Endothelial cell of umbilical vein (primary cell): ENCODE data around the gene TLDC2.

Source experiments
- CTCF ChIP-seq, 2 donors: IDR thresholded peaks; 1 replicate in 1 of 2; 2 replicates in 1 of 2; pipeline ENCODE4 v1.5.1; 2011; ENCODE audit warnings: low read length in 2 of 2, mild to moderate bottlenecking in 2 of 2, moderate library complexity in 2 of 2, control low read depth in 1 of 2, inconsistent platforms in 1 of 2, low read depth in 1 of 2; ENCODE audit not compliant: insufficient read depth in 1 of 2; ENCODE audit errors: extremely low read depth in 1 of 2
- EZH2 ChIP-seq: IDR thresholded peaks from 2 replicates; pipeline ENCODE4 v1.6.1; 2012; ENCODE audit warnings: borderline replicate concordance, low read depth, mild to moderate bottlenecking, moderate library complexity, low read length, inconsistent platforms; ENCODE audit not compliant: severe bottlenecking
- FOS ChIP-seq: IDR thresholded peaks from 2 replicates; pipeline ENCODE4 v1.6.1; 2011; ENCODE audit warnings: mild to moderate bottlenecking, low read length, moderate library complexity, borderline replicate concordance; ENCODE audit not compliant: insufficient read depth
- GATA2 ChIP-seq: IDR thresholded peaks from 2 replicates; pipeline ENCODE4 v1.7.0; 2011; ENCODE audit warnings: low read depth, mild to moderate bottlenecking, moderate library complexity, mixed read lengths, low read length; ENCODE audit not compliant: insufficient read length, insufficient read depth
- MAX ChIP-seq: IDR thresholded peaks from 2 replicates; pipeline ENCODE4 v1.6.1; 2011; ENCODE audit not compliant: insufficient read depth, insufficient read length
- POLR2A ChIP-seq: IDR thresholded peaks from 2 replicates; pipeline ENCODE4 v1.6.1; 2012; ENCODE audit warnings: low read depth, mild to moderate bottlenecking, control low read depth, low read length
- POLR2AphosphoS5 ChIP-seq: IDR thresholded peaks from 2 replicates; pipeline ENCODE4 v1.6.1; 2012; ENCODE audit warnings: low read depth, mild to moderate bottlenecking, control low read depth, low read length, moderate library complexity; ENCODE audit not compliant: insufficient read depth

- TF ChIP-seq EZH2 (no peak), POLR2AphosphoS5 (no peak), POLR2A (no peak), CTCF (IDR thresholded peaks at IDR 0.05; ENCODE audit: extremely low read depth in 1 of 2, insufficient read depth in 1 of 2, low read depth in 1 of 2, low read length in 2 of 2) (no peak), MAX (no peak), FOS (no peak), GATA2 (no peak)
Measured at GRCh38 chr20:36917943-36918342, 42.0 kb downstream of the TLDC2 start.
